A549 (cell line): ENCODE data around the gene SAMM50. TPM values are rescaled to one million over a fixed set of nuclear protein-coding genes. Genes with fewer than 3 reads are reported as not detected.

Source experiments
- ATAC-seq, 2 experiments: fragments of 200-7000 bp in 1 of 2; fragments of >200 bp in 1 of 2; cut with Nextera tagmentation in 1 of 2; cut with Tn5 transposase in 1 of 2; 3 replicates each; pipeline versions ENCODE4 v1.8.0 to v1.9.1; 2018 to 2020; ENCODE audit warnings: mild to moderate bottlenecking in 1 of 2, moderate library complexity in 1 of 2
- CTCF ChIA-PET: fragments of 300-600 bp; sonication (Branson Sonifier 250); formaldehyde crosslinking; extraction: SDS; loops from one replicate; lab custom pipeline; 2021; ENCODE audit warnings: antibody characterized with exemption, inconsistent platforms; lab: Yijun Ruan, JAX
- POLR2A ChIA-PET: fragments of 350-600 bp; formaldehyde crosslinking; extraction: SDS; loops from one replicate; lab custom pipeline; 2021; ENCODE audit warnings: antibody characterized with exemption, inconsistent platforms; lab: Yijun Ruan, JAX
- DNase-seq, 2 experiments: peaks; one replicate each; pipeline versions ENCODE4 v3.0.0 to v3.0.0-alpha.2; 2011 to 2016; ENCODE audit warnings: low read depth in 1 of 2, low spot score in 1 of 2
- FAIRE-seq: peaks from 2 replicates; lab custom pipeline; 2011; peaks lifted over from hg19 to GRCh38; lab: Jason Lieb, UNC
- H3K27ac ChIP-seq, 2 experiments: fragments of >200 bp; sonication (Bioruptor Twin); formaldehyde crosslinking; 3 replicates each; pipeline ENCODE4 v1.5.1; 2016 to 2017
- H3K4me1 ChIP-seq: fragments of >200 bp; sonication (Bioruptor Twin); formaldehyde crosslinking; 3 replicates; pipeline ENCODE4 v1.6.1; 2016
- H3K4me2 ChIP-seq: fragments of >200 bp; sonication (Bioruptor Twin); formaldehyde crosslinking; 3 replicates; pipeline ENCODE4 v1.6.1; 2016
- H3K4me3 ChIP-seq: fragments of >200 bp; sonication (Bioruptor Twin); formaldehyde crosslinking; 3 replicates; pipeline ENCODE4 v1.5.1; 2016
- H3K9me3 ChIP-seq: fragments of >200 bp; sonication (Bioruptor Twin); formaldehyde crosslinking; 3 replicates; pipeline ENCODE4 v1.6.1; 2016
- BCL3 ChIP-seq: fragments of >200 bp; sonication (Bioruptor Twin); formaldehyde crosslinking; IDR thresholded peaks from 3 replicates; pipeline ENCODE4 v1.6.1; 2016
- BHLHE40 ChIP-seq: IDR thresholded peaks from 2 replicates; pipeline ENCODE4 v1.6.1; 2012; ENCODE audit warnings: low read depth, low read length, inconsistent platforms
- CEBPB ChIP-seq, 2 experiments: fragments of >200 bp in 1 of 2; sonication (Bioruptor Twin) in 1 of 2; formaldehyde crosslinking in 1 of 2; IDR thresholded peaks; 2 replicates each; pipeline ENCODE4 v1.6.1; 2012 to 2016
- CHD4 ChIP-seq: fragments of 200-600 bp; sonication (generic); IDR thresholded peaks from 2 replicates; pipeline ENCODE4 v1.6.1; 2016; ENCODE audit warnings: antibody characterized with exemption, mild to moderate bottlenecking, borderline replicate concordance
- E2F6 ChIP-seq: IDR thresholded peaks from 2 replicates; pipeline ENCODE4 v1.6.1; 2012; ENCODE audit warnings: low read depth, borderline replicate concordance
- EHF ChIP-seq: fragments of 250-450 bp; sonication (Bioruptor Pico); IDR thresholded peaks from 2 replicates; pipeline ENCODE4 v1.5.0; 2020; ENCODE audit warnings: mild to moderate bottlenecking
- ELK1 ChIP-seq: fragments of 150-350 bp; IDR thresholded peaks from 2 replicates; pipeline ENCODE4 v1.6.1; 2014; ENCODE audit warnings: low read depth, mild to moderate bottlenecking, low read length
- ESRRA ChIP-seq: fragments of 150-350 bp; IDR thresholded peaks from 2 replicates; pipeline ENCODE4 v1.6.1; 2014; ENCODE audit warnings: mild to moderate bottlenecking, low read length, borderline replicate concordance
- FOSB ChIP-seq: fragments of 250-450 bp; sonication (Bioruptor Pico); IDR thresholded peaks from 2 replicates; pipeline ENCODE4 v1.5.0; 2020; ENCODE audit warnings: mild to moderate bottlenecking, moderate library complexity
- HDAC2 ChIP-seq: fragments of 200-600 bp; sonication (generic); IDR thresholded peaks from 2 replicates; pipeline ENCODE4 v1.6.1; 2016
- HES2 ChIP-seq: fragments of >200 bp; sonication (Bioruptor Twin); formaldehyde crosslinking; IDR thresholded peaks from 2 replicates; pipeline ENCODE4 v1.6.1; 2016
- HEYL ChIP-seq: fragments of 250-450 bp; sonication (Bioruptor Pico); IDR thresholded peaks from 2 replicates; pipeline ENCODE4 v1.8.0; 2021; ENCODE audit warnings: mild to moderate bottlenecking, moderate library complexity
- HOXB13 ChIP-seq: fragments of 250-450 bp; sonication (Bioruptor Pico); IDR thresholded peaks from 2 replicates; pipeline ENCODE4 v1.5.0; 2020; ENCODE audit warnings: low read depth, mild to moderate bottlenecking, moderate library complexity
- JUN ChIP-seq, 2 experiments: fragments of >200 bp; sonication (Bioruptor Twin); formaldehyde crosslinking; IDR thresholded peaks; 2 replicates in 1 of 2; 3 replicates in 1 of 2; pipeline ENCODE4 v1.6.1; 2016 to 2017
- JUNB ChIP-seq: fragments of >200 bp; sonication (Bioruptor Twin); formaldehyde crosslinking; IDR thresholded peaks from 2 replicates; pipeline ENCODE4 v1.6.1; 2016
- KDM5A ChIP-seq: fragments of 200-600 bp; sonication (generic); IDR thresholded peaks from 2 replicates; pipeline ENCODE4 v1.6.1; 2016; ENCODE audit warnings: antibody characterized with exemption, mild to moderate bottlenecking
- MYC ChIP-seq: IDR thresholded peaks from 2 replicates; pipeline ENCODE4 v1.6.1; 2012; ENCODE audit warnings: mild to moderate bottlenecking, inconsistent platforms, low read length, improper control_type of control experiment, borderline replicate concordance
- PBX3 ChIP-seq: IDR thresholded peaks from 2 replicates; pipeline ENCODE4 v1.6.1; 2012
- REST ChIP-seq: fragments of 200-600 bp; sonication (generic); IDR thresholded peaks from 2 replicates; pipeline ENCODE4 v1.6.1; 2016; ENCODE audit warnings: antibody characterized with exemption, mild to moderate bottlenecking, moderate library complexity
- SMC3 ChIP-seq: fragments of >200 bp; sonication (Bioruptor Twin); formaldehyde crosslinking; IDR thresholded peaks from 3 replicates; pipeline ENCODE4 v1.6.1; 2018; ENCODE audit warnings: inconsistent platforms
- TFCP2L1 ChIP-seq: fragments of 250-450 bp; sonication (Bioruptor Pico); IDR thresholded peaks from 2 replicates; pipeline ENCODE4 v1.5.0; 2021; ENCODE audit warnings: mild to moderate bottlenecking
- USF2 ChIP-seq: fragments of 450-650 bp; IDR thresholded peaks from 2 replicates; pipeline ENCODE4 v1.6.1; 2014; ENCODE audit warnings: antibody characterized with exemption
- WGBS: methylation state at CpG from one replicate; pipeline ENCODE4 v1.1.6; 2017; ENCODE audit errors: missing lambda C conversion rate; 5-methylcytosine and 5-hydroxymethylcytosine counted together
- polyA plus RNA-seq, 4 experiments: library from polyadenylated mRNA; depleted of rRNA in 3 of 4; stranded (reverse); fragments of >200 nt; fragmentation: RNase III in 1 of 4; extraction: RNeasy Plus Mini Kit Qiagen cat#74134 plus additional on column Dnase treatment in 1 of 4; gene quantifications; 2 replicates in 3 of 4; 3 replicates in 1 of 4; pipeline ENCODE4 v1.2.3, GENCODE V29; 2011 to 2017

Gene SAMM50
- polyA plus RNA-seq, 2 of the 4 experiments (the other 2 are of a cell fraction) = 49.3 to 51.4 TPM

- Histone ChIP-seq H3K4me3 (no peak overlapping the region), H3K9me3 (no peaks in the 10 kb centered on the region), H3K4me1 (no peaks in the 10 kb centered on the region), H3K27ac (no peak overlapping the region), H3K4me2 (no peak overlapping the region)
- DNase-seq (no peak), FAIRE-seq (no peak), ATAC-seq (no peak)
- TF ChIP-seq JUNB (no peak), PBX3 (no peak), HEYL (CRISPR knock-in tag) (no peak), KDM5A (no peak), BHLHE40 (no peak), EHF (CRISPR knock-in tag) (no peak), HOXB13 (CRISPR knock-in tag) (no peak), FOSB (CRISPR knock-in tag) (no peak), E2F6 (no peak), HES2 (no peak), MYC (no peak)
- ChIA-PET CTCF (no interaction called here), POLR2A (no interaction called here)
- WGBS = 0% methylated on average over 1 of the region's 1 CpG
Observed at GRCh38 chr22:43909708-43910107, 45.5 kb upstream of the SAMM50 start.

GRCh38 chr22:43910178-43910695, 45.0 kb upstream of the SAMM50 start:
- ChIA-PET POLR2A (no interaction called here), CTCF (interaction anchor here (1.4 to 2.2 kb wide), 2 partner anchors 28 to 36 kb away, joined by 4 to 7 read pairs; no protein-coding TSS in a partner anchor)
- 29% methylated on average over 3 of the region's 6 CpGs for WGBS
- H3K4me2 ChIP-seq = no peak overlapping the region
- ATAC-seq (no peak), FAIRE-seq (no peak), DNase-seq (no peak)
- peaks cover 2% of the 10 kb centered on the region; the same call in 2 of the 3 replicates for H3K4me1 ChIP-seq
- H3K27ac ChIP-seq = no peak overlapping the region
- no peak overlapping the region for H3K4me3 ChIP-seq
- TF ChIP-seq JUN (IDR thresholded peaks at IDR 0.05) = no peak
- no peak for TF ChIP-seq BCL3
- no peak for TF ChIP-seq HES2
- TF ChIP-seq ELK1 = no peak
- TF ChIP-seq USF2 = no peak
- no peak for TF ChIP-seq HDAC2
- TF ChIP-seq REST = no peak
- TF ChIP-seq CEBPB (IDR thresholded peaks at IDR 0.05) = no peak
- no peak for TF ChIP-seq CHD4
- TF ChIP-seq E2F6 = no peak
- no peak for TF ChIP-seq TFCP2L1
- no peak for TF ChIP-seq HOXB13 (CRISPR knock-in tag)
- no peak for TF ChIP-seq SMC3
- TF ChIP-seq BHLHE40 = no peak
- TF ChIP-seq ESRRA = no peak
- H3K9me3 ChIP-seq = no peaks in the 10 kb centered on the region
